ENCODE data around the gene SVEP1.

- TF ChIP-seq EZH2 (IDR thresholded peaks at IDR 0.05; ENCODE audit: low read length, unreplicated experiment) (no peak), EZH2phosphoT487 (IDR thresholded peaks at IDR 0.05; ENCODE audit: borderline replicate concordance, low read length) (no peak)
- TF ChIP-seq, protein P1, sequence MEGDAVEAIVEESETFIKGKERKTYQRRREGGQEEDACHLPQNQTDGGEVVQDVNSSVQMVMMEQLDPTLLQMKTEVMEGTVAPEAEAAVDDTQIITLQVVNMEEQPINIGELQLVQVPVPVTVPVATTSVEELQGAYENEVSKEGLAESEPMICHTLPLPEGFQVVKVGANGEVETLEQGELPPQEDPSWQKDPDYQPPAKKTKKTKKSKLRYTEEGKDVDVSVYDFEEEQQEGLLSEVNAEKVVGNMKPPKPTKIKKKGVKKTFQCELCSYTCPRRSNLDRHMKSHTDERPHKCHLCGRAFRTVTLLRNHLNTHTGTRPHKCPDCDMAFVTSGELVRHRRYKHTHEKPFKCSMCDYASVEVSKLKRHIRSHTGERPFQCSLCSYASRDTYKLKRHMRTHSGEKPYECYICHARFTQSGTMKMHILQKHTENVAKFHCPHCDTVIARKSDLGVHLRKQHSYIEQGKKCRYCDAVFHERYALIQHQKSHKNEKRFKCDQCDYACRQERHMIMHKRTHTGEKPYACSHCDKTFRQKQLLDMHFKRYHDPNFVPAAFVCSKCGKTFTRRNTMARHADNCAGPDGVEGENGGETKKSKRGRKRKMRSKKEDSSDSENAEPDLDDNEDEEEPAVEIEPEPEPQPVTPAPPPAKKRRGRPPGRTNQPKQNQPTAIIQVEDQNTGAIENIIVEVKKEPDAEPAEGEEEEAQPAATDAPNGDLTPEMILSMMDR (conservative IDR thresholded peaks at IDR 0.05; ENCODE audit: low read depth, low read length): no peak
These were observed 2.6 kb upstream of the SVEP1 start for GRCh38 chr9:110582156-110582555.
